Neuronal stem cell (in vitro differentiated cells): ENCODE measurements around the gene ACKR4.

Experiments used
- DNase-seq: peaks from one replicate; pipeline ENCODE4 v3.0.0-alpha.2; 2013; ENCODE audit warnings: low spot score
- H2AFZ ChIP-seq: one replicate; pipeline ENCODE4 v1.6.1; 2013; ENCODE audit warnings: mild to moderate bottlenecking, low read length, inconsistent platforms
- H2AK5ac ChIP-seq: 2 replicates; pipeline ENCODE4 v1.6.1; 2013; ENCODE audit warnings: low read depth, mild to moderate bottlenecking, inconsistent platforms, low read length, moderate library complexity, mixed read lengths
- H2BK120ac ChIP-seq: 2 replicates; pipeline ENCODE4 v1.6.1; 2013; ENCODE audit warnings: low read depth, mild to moderate bottlenecking, inconsistent platforms, low read length, moderate library complexity, mixed read lengths
- H2BK12ac ChIP-seq: one replicate; pipeline ENCODE4 v1.6.1; 2013; ENCODE audit warnings: low read length, inconsistent platforms
- H2BK15ac ChIP-seq: 2 replicates; pipeline ENCODE4 v1.6.1; 2013; ENCODE audit warnings: mild to moderate bottlenecking, low read length, inconsistent platforms, mixed read lengths
- H2BK5ac ChIP-seq: one replicate; pipeline ENCODE4 v1.6.1; 2013; ENCODE audit warnings: inconsistent platforms, mild to moderate bottlenecking, low read length, moderate library complexity
- H3K14ac ChIP-seq: one replicate; pipeline ENCODE4 v1.6.1; 2013; ENCODE audit warnings: low read length, inconsistent platforms
- H3K18ac ChIP-seq: 2 replicates; pipeline ENCODE4 v1.6.1; 2013; ENCODE audit warnings: low read length, inconsistent platforms
- H3K23ac ChIP-seq: 2 replicates; pipeline ENCODE4 v1.6.1; 2013; ENCODE audit warnings: low read depth, mild to moderate bottlenecking, mixed read lengths, low read length, inconsistent platforms; ENCODE audit not compliant: poor library complexity
- H3K27ac ChIP-seq: replicated peaks from 3 replicates; pipeline ENCODE4 v1.5.1; 2013; ENCODE audit warnings: low read length, inconsistent platforms
- H3K27me3 ChIP-seq, 3 experiments: 2 replicates each; pipeline ENCODE4 v1.6.1; 2013; ENCODE audit warnings: low read length in 3 of 3, mild to moderate bottlenecking in 2 of 3, inconsistent platforms in 1 of 3, low read depth in 1 of 3, mixed read lengths in 1 of 3, moderate library complexity in 1 of 3; ENCODE audit not compliant: control insufficient read depth in 3 of 3, insufficient read depth in 3 of 3
- H3K36me3 ChIP-seq, 2 donors: replicated peaks in 1 of 2; 2 replicates each; pipeline ENCODE4 v1.6.1; 2013; ENCODE audit warnings: low read length in 2 of 2; ENCODE audit not compliant: control insufficient read depth in 2 of 2, insufficient read depth in 2 of 2
- H3K4ac ChIP-seq: 2 replicates; pipeline ENCODE4 v1.6.1; 2013; ENCODE audit warnings: inconsistent platforms, mild to moderate bottlenecking, low read length, moderate library complexity
- H3K4me1 ChIP-seq, 2 donors: 1 replicate in 1 of 2; 2 replicates in 1 of 2; pipeline ENCODE4 v1.6.1; 2013; ENCODE audit warnings: low read length in 2 of 2, low read depth in 1 of 2; ENCODE audit not compliant: control insufficient read depth in 2 of 2, insufficient read depth in 1 of 2
- H3K4me2 ChIP-seq: one replicate; pipeline ENCODE4 v1.6.1; 2013; ENCODE audit warnings: mild to moderate bottlenecking, low read length, inconsistent platforms; ENCODE audit not compliant: insufficient read depth, poor library complexity, severe bottlenecking
- H3K4me3 ChIP-seq, 2 donors: 2 replicates each; pipeline ENCODE4 v1.5.1; 2013; ENCODE audit warnings: low read length in 2 of 2, mild to moderate bottlenecking in 2 of 2, inconsistent platforms in 1 of 2, moderate library complexity in 1 of 2
- H3K79me1 ChIP-seq: one replicate; pipeline ENCODE4 v1.6.1; 2013; ENCODE audit warnings: low read depth, mild to moderate bottlenecking, inconsistent platforms, low read length, moderate library complexity
- H3K9ac ChIP-seq: one replicate; pipeline ENCODE4 v1.6.1; 2013; ENCODE audit warnings: mild to moderate bottlenecking, low read depth, low read length, inconsistent platforms; ENCODE audit not compliant: poor library complexity
- H3K9me3 ChIP-seq, 2 donors: replicated peaks in 1 of 2; 2 replicates each; pipeline versions ENCODE3 to v1.6.1; 2013; ENCODE audit warnings: low read length in 2 of 2, mild to moderate bottlenecking in 2 of 2, inconsistent platforms in 1 of 2, low read depth in 1 of 2, mixed read lengths in 1 of 2, moderate library complexity in 1 of 2; ENCODE audit not compliant: control insufficient read depth in 2 of 2, insufficient read depth in 1 of 2
- H4K8ac ChIP-seq: one replicate; pipeline ENCODE4 v1.6.1; 2013; ENCODE audit warnings: low read depth, mild to moderate bottlenecking, inconsistent platforms, low read length, moderate library complexity
- H4K91ac ChIP-seq: one replicate; pipeline ENCODE4 v1.6.1; 2013; ENCODE audit warnings: low read length, low read depth, mild to moderate bottlenecking, inconsistent platforms; ENCODE audit not compliant: poor library complexity
- WGBS, 2 donors: extraction: QIAGEN DNeasy Blood & Tissue Kit; methylation state at CpG; one replicate each; pipeline ENCODE4 v1.1.7; 2013; ENCODE audit warnings: missing lambda C conversion rate in 2 of 2, mixed read lengths in 1 of 2; ENCODE audit not compliant: insufficient read length in 2 of 2, insufficient replicate concordance in 1 of 2; ENCODE audit errors: extremely low coverage in 2 of 2; 5-methylcytosine and 5-hydroxymethylcytosine counted together

ACKR4 gene

GRCh38 chr3:132616780-132617179 is 19.7 kb downstream of the ACKR4 start:
- Histone ChIP-seq H3K27me3 (no peaks in the 10 kb centered on the region), H3K4me3 (no peak overlapping the region), H3K4me2 (no peak overlapping the region), H3K4ac (no peak overlapping the region), H4K91ac (no peak overlapping the region), H3K36me3 (peaks cover 2 to 39% of the 10 kb centered on the region in 2 donors), H3K18ac (no peak overlapping the region), H3K23ac (no peak overlapping the region), H3K27ac (no peak overlapping the region), H3K14ac (no peak overlapping the region), H2BK5ac (no peak overlapping the region), H2AK5ac (no peak overlapping the region), H3K79me1 (no peaks in the 10 kb centered on the region), H2AFZ (no peak overlapping the region), H2BK12ac (no peak overlapping the region), H3K9me3 (peaks cover 0 to 2% of the 10 kb centered on the region in 2 donors), H2BK120ac (no peak overlapping the region), H3K9ac (no peak overlapping the region), H2BK15ac (no peak overlapping the region), H4K8ac (no peak overlapping the region), H3K4me1 (no peaks in the 10 kb centered on the region)
- no peak for DNase-seq
- no CpG with 5 or more reads among the region's 1 CpG for WGBS, 2 donors

DNA sequence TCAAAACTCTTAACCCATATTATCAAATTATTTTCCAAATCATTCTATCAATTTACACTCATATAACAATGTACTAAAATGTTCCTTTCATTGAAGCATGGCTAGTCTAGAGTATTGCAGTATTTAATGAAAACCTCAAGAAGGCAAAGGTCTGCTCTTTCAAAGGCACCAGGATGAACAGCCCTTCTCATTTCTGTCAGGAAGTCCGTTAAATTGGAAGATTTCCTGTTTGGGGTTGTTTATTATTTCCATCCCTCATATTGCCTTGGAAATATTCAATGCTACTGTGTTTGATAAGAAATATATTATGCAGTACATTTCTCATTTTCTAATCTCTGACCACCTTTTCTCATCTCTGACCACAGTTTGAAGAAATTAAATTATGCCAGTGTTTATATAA is 25.1 kb downstream of the ACKR4 start:
- Histone ChIP-seq H2AK5ac (no peak overlapping the region), H3K79me1 (no peaks in the 10 kb centered on the region), H3K9me3 (no peaks in the 10 kb centered on the region), H3K18ac (no peak overlapping the region), H2BK120ac (no peak overlapping the region), H2AFZ (no peak overlapping the region), H2BK15ac (no peak overlapping the region), H3K27ac (no peak overlapping the region), H3K14ac (no peak overlapping the region), H3K4me3 (no peak overlapping the region), H2BK12ac (no peak overlapping the region), H3K4me1 (no peaks in the 10 kb centered on the region), H4K91ac (no peak overlapping the region), H4K8ac (no peak overlapping the region), H3K4ac (no peak overlapping the region), H3K23ac (no peak overlapping the region), H2BK5ac (no peak overlapping the region), H3K27me3 (no peaks in the 10 kb centered on the region), H3K4me2 (no peak overlapping the region), H3K9ac (no peak overlapping the region), H3K36me3 (peaks cover 2 to 56% of the 10 kb centered on the region in 2 donors)
- no CpG with 5 or more reads among the region's 1 CpG for WGBS, 2 donors
- no peak for DNase-seq

DNA sequence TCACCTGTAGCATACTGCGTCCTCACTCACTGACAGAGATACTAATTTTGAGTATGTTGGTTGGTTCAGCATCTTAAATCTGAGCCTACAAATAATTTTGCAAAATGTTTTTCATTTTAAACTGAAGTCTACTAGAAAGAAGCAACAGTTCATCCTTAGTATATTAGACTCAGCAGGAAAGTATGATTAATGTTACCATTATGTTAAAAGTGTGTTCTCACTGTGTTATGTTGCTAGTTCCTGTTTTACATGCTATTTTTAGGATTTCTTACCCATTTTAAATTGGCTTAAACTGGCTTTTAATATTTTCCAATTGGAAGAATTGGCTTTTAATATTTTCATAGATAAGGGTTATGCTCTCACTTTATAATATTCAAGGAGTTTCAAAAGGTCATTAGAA is 25.7 kb downstream of the ACKR4 start:
- Histone ChIP-seq H2BK5ac (no peak overlapping the region), H2BK12ac (no peak overlapping the region), H3K4me2 (no peak overlapping the region), H2AFZ (no peak overlapping the region), H2BK15ac (no peak overlapping the region), H2BK120ac (no peak overlapping the region), H4K91ac (no peak overlapping the region), H3K9me3 (no peaks in the 10 kb centered on the region), H4K8ac (no peak overlapping the region), H3K4me3 (no peak overlapping the region), H2AK5ac (no peak overlapping the region), H3K27me3 (no peaks in the 10 kb centered on the region), H3K36me3 (peaks cover 4 to 59% of the 10 kb centered on the region in 2 donors), H3K79me1 (no peaks in the 10 kb centered on the region), H3K18ac (no peak overlapping the region), H3K23ac (no peak overlapping the region), H3K4ac (no peak overlapping the region), H3K27ac (no peak overlapping the region), H3K4me1 (no peaks in the 10 kb centered on the region), H3K9ac (no peak overlapping the region), H3K14ac (no peak overlapping the region)
- WGBS, 2 donors: no CpG with 5 or more reads among the region's 1 CpG
- no peak for DNase-seq

GRCh38 chr3:132623646-132624045 is 26.6 kb downstream of the ACKR4 start:
- H3K36me3 ChIP-seq: peaks cover 4 to 59% of the 10 kb centered on the region in 2 donors
- no peak overlapping the region for H3K4me2 ChIP-seq
- no peak overlapping the region for H2BK120ac ChIP-seq
- H2BK15ac ChIP-seq: no peak overlapping the region
- H2AK5ac ChIP-seq: no peak overlapping the region
- H4K91ac ChIP-seq: no peak overlapping the region
- H3K9me3 ChIP-seq: no peaks in the 10 kb centered on the region
- no peak overlapping the region for H3K23ac ChIP-seq
- no peaks in the 10 kb centered on the region for H3K4me1 ChIP-seq
- no peak overlapping the region for H3K4me3 ChIP-seq
- H3K9ac ChIP-seq: no peak overlapping the region
- no peak overlapping the region for H2BK12ac ChIP-seq
- no peak overlapping the region for H4K8ac ChIP-seq
- no CpG with 5 or more reads among the region's 1 CpG for WGBS, 2 donors
- no peak overlapping the region for H3K18ac ChIP-seq
- no peak for DNase-seq
- no peak overlapping the region for H3K14ac ChIP-seq
- no peak overlapping the region for H2AFZ ChIP-seq
- no peak overlapping the region for H3K4ac ChIP-seq
- H2BK5ac ChIP-seq: no peak overlapping the region
- no peak overlapping the region for H3K27ac ChIP-seq
- no peaks in the 10 kb centered on the region for H3K79me1 ChIP-seq
- no peaks in the 10 kb centered on the region for H3K27me3 ChIP-seq
